Right lobe of liver (tissue), 4 donors: ENCODE results near the gene AURKA.

Experiments
- CTCF ChIP-seq, 4 donors: fragments of 200-600 bp in 3 of 4; fragments of 450-650 bp in 1 of 4; IDR thresholded peaks; one replicate each; pipeline versions ENCODE4 v1.5.1 to v1.8.0; 2016 to 2022; ENCODE audit warnings: antibody characterized with exemption in 4 of 4, mild to moderate bottlenecking in 2 of 4
- POLR2A ChIP-seq: fragments of 450-650 bp; IDR thresholded peaks from one replicate; pipeline ENCODE4 v1.6.1; 2017; ENCODE audit warnings: antibody characterized with exemption, mild to moderate bottlenecking
- donor health status: DM: no; HTN: no; CAD: no.
- donor health status: DM: no; HTN: no; CAD: no.
- donor health status: DM: no; HTN: yes; CAD: no.

GRCh38 chr20:56373942-56374341, 18.1 kb downstream of the AURKA start:
- TF ChIP-seq CTCF (IDR thresholded peaks at IDR 0.05) (no peak), POLR2A (no peak)
